ENCODE data around the gene ZNF148.

Gene ZNF148

DNA sequence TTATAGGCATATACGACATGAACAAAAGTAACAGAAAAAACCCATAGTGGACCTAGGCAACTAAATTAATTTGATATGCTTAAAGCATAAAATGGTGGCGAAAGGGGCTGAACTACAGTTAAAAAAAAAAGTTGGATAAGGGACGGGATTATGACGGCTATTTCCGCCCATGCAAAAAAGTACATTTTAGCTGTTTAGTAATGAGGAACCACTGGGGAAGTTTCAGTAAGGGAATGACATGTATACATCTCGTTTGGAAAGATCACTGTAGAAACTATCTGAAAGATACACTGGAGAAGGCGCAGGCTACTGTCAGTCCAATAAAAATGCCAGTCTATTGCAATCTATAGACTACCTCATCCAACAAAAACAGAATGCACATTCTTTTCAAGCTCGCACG lies 65.6 kb downstream of the ZNF148 start:
- Histone ChIP-seq H3K9me3 (ENCODE audit: control insufficient read depth, insufficient read depth, low read length) (no peaks in the 10 kb centered on the region), H3K79me2 (ENCODE audit: control insufficient read depth, low read length) (peaks cover 82% of the 10 kb centered on the region), H3F3A (ENCODE audit: control insufficient read depth, insufficient read depth) (no peaks in the 10 kb centered on the region), H4K20me1 (ENCODE audit: control insufficient read depth, insufficient read depth, low read depth, low read length) (no peaks in the 10 kb centered on the region; the same call in 1 of the 2 replicates), H3K36me3 (ENCODE audit: control insufficient read depth, low read length) (peaks cover 62% of the 10 kb centered on the region), H3K4me2 (ENCODE audit: low read length) (no peak overlapping the region), H3K4me1 (ENCODE audit: control insufficient read depth, low read length) (peaks cover 6% of the 10 kb centered on the region), H3K27ac (ENCODE audit: low read depth, low read length) (no peak overlapping the region), H3K4me3 (ENCODE audit: low read length) (no peak overlapping the region), H3K9me2 (replicated peaks; ENCODE audit: control insufficient read depth, low read length) (no peaks in the 10 kb centered on the region), H3K27me3 (ENCODE audit: control insufficient read depth, low read length) (no peaks in the 10 kb centered on the region)
- no peak for TF ChIP-seq EZH2phosphoT487 (IDR thresholded peaks at IDR 0.05; ENCODE audit: borderline replicate concordance, low read length)
- TF ChIP-seq, protein P1, sequence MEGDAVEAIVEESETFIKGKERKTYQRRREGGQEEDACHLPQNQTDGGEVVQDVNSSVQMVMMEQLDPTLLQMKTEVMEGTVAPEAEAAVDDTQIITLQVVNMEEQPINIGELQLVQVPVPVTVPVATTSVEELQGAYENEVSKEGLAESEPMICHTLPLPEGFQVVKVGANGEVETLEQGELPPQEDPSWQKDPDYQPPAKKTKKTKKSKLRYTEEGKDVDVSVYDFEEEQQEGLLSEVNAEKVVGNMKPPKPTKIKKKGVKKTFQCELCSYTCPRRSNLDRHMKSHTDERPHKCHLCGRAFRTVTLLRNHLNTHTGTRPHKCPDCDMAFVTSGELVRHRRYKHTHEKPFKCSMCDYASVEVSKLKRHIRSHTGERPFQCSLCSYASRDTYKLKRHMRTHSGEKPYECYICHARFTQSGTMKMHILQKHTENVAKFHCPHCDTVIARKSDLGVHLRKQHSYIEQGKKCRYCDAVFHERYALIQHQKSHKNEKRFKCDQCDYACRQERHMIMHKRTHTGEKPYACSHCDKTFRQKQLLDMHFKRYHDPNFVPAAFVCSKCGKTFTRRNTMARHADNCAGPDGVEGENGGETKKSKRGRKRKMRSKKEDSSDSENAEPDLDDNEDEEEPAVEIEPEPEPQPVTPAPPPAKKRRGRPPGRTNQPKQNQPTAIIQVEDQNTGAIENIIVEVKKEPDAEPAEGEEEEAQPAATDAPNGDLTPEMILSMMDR (IDR thresholded peaks at IDR 0.05; ENCODE audit: low read depth, low read length, poor library complexity, severe bottlenecking) = no peak

DNA sequence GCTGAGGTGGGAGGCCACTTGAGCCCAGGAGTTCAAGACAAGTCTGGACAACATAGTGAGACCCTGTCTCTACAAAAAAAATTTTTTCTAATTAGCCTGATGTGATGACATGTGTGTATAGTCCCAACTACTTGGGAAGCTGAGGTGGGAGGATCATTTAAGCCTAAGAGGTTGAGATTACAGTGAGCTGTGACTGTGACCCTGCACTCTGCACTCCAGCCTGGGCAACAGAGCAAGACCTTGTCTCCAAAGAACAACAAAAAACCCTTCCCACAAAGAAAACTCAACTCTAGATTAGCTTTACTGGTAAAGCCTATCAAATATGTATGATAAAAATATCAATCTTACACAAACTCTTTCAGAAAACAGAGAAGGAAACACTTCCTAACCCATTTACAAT lies 68.5 kb downstream of the ZNF148 start:
- Histone ChIP-seq H3F3A (ENCODE audit: control insufficient read depth, insufficient read depth) (no peaks in the 10 kb centered on the region), H4K20me1 (ENCODE audit: control insufficient read depth, insufficient read depth, low read depth, low read length) (no peaks in the 10 kb centered on the region), H3K9me2 (replicated peaks; ENCODE audit: control insufficient read depth, low read length) (no peaks in the 10 kb centered on the region), H3K4me1 (ENCODE audit: control insufficient read depth, low read length) (peaks cover 6% of the 10 kb centered on the region), H3K27me3 (ENCODE audit: control insufficient read depth, low read length) (no peaks in the 10 kb centered on the region), H3K4me2 (ENCODE audit: low read length) (no peak overlapping the region), H3K36me3 (ENCODE audit: control insufficient read depth, low read length) (peaks cover 47% of the 10 kb centered on the region), H3K27ac (ENCODE audit: low read depth, low read length) (no peak overlapping the region), H3K9me3 (ENCODE audit: control insufficient read depth, insufficient read depth, low read length) (no peaks in the 10 kb centered on the region), H3K4me3 (ENCODE audit: low read length) (no peak overlapping the region), H3K79me2 (ENCODE audit: control insufficient read depth, low read length) (peaks cover 88% of the 10 kb centered on the region)
- no peak for TF ChIP-seq EZH2phosphoT487 (IDR thresholded peaks at IDR 0.05; ENCODE audit: borderline replicate concordance, low read length)
- TF ChIP-seq, protein P1 (IDR thresholded peaks at IDR 0.05; ENCODE audit: low read depth, low read length, poor library complexity, severe bottlenecking) = no peak

DNA sequence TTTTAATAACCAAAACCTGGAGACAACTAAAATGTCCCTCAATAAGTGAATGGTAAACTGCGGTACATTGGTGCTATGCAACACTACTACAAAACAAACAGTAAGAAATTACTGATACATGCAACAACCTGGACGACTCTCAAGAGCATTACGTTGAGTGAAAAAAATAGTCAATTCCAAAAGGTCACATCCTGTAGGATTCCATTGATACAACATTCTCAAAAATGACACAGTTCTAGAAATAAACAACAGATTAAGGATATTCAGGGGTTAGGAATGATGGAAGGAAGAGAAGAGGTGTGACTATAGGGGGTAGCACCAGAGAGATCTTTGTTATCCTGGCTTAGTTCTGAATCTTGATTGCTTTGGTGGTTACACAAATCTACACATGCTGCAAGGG lies 72.2 kb downstream of the ZNF148 start:
- Histone ChIP-seq H3K27me3 (ENCODE audit: control insufficient read depth, low read length) (no peaks in the 10 kb centered on the region), H3K9me2 (replicated peaks; ENCODE audit: control insufficient read depth, low read length) (no peaks in the 10 kb centered on the region), H3K79me2 (ENCODE audit: control insufficient read depth, low read length) (peaks cover 83% of the 10 kb centered on the region), H3K4me2 (ENCODE audit: low read length) (no peak overlapping the region), H3F3A (ENCODE audit: control insufficient read depth, insufficient read depth) (no peaks in the 10 kb centered on the region), H3K36me3 (ENCODE audit: control insufficient read depth, low read length) (peaks cover 22% of the 10 kb centered on the region), H3K9me3 (ENCODE audit: control insufficient read depth, insufficient read depth, low read length) (no peaks in the 10 kb centered on the region), H3K4me3 (ENCODE audit: low read length) (no peak overlapping the region), H3K27ac (ENCODE audit: low read depth, low read length) (no peak overlapping the region), H3K4me1 (ENCODE audit: control insufficient read depth, low read length) (no peaks in the 10 kb centered on the region), H4K20me1 (ENCODE audit: control insufficient read depth, insufficient read depth, low read depth, low read length) (peaks cover 3% of the 10 kb centered on the region)
- TF ChIP-seq, protein P1 (IDR thresholded peaks at IDR 0.05; ENCODE audit: low read depth, low read length, poor library complexity, severe bottlenecking) = no peak
- no peak for TF ChIP-seq EZH2phosphoT487 (IDR thresholded peaks at IDR 0.05; ENCODE audit: borderline replicate concordance, low read length)

Measured in DOHH2 (cell line).